H1 (cell line): Measurements from ENCODE around the gene PDZD8. TPM values are rescaled to one million over a fixed set of nuclear protein-coding genes. Genes with fewer than 3 reads are reported as not detected.

Experiments used
- CTCF ChIA-PET: fragments of 300-600 bp; sonication (Branson Sonifier 250); formaldehyde crosslinking; loops from one replicate; lab custom pipeline; 2021; ENCODE audit not compliant: partially characterized antibody; lab: Charles Lee
- POLR2A ChIA-PET: fragments of 300-600 bp; sonication (Branson Sonifier 250); formaldehyde crosslinking; loops from one replicate; lab custom pipeline; 2021; ENCODE audit warnings: inconsistent platforms; ENCODE audit not compliant: partially characterized antibody; lab: Charles Lee
- DNase-seq, 2 experiments: peaks; one replicate each; pipeline versions ENCODE4 v3.0.0 to v3.0.0-alpha.2; 2010 to 2022; ENCODE audit warnings: low spot score in 2 of 2, low read depth in 1 of 2, mixed read lengths in 1 of 2
- FAIRE-seq: peaks from 2 replicates; lab custom pipeline; 2011; peaks lifted over from hg19 to GRCh38; lab: Jason Lieb, UNC
- H2AFZ ChIP-seq: 2 replicates; pipeline ENCODE4 v1.8.1; 2012; ENCODE audit warnings: low read length, inconsistent platforms
- H2AK5ac ChIP-seq: 2 replicates; pipeline ENCODE4 v1.6.1; 2013; ENCODE audit warnings: low read depth, low read length
- H2BK120ac ChIP-seq: replicated peaks from 2 replicates; pipeline ENCODE3; 2013; ENCODE audit warnings: low read depth, low read length, inconsistent platforms
- H2BK12ac ChIP-seq: 2 replicates; pipeline ENCODE4 v1.6.1; 2013; ENCODE audit warnings: low read depth, low read length
- H2BK15ac ChIP-seq: 2 replicates; pipeline ENCODE4 v1.6.1; 2013; ENCODE audit warnings: low read length
- H2BK20ac ChIP-seq: 2 replicates; pipeline ENCODE4 v1.6.1; 2013; ENCODE audit warnings: low read length
- H2BK5ac ChIP-seq: 2 replicates; pipeline ENCODE4 v1.6.1; 2013; ENCODE audit warnings: low read depth, low read length
- H3K14ac ChIP-seq: 2 replicates; pipeline ENCODE4 v1.6.1; 2013; ENCODE audit warnings: inconsistent platforms; ENCODE audit not compliant: insufficient read length
- H3K18ac ChIP-seq: 2 replicates; pipeline ENCODE4 v1.6.1; 2013; ENCODE audit warnings: low read length; ENCODE audit errors: extremely low read depth
- H3K23ac ChIP-seq: 2 replicates; pipeline ENCODE4 v1.6.1; 2013; ENCODE audit warnings: inconsistent platforms; ENCODE audit not compliant: insufficient read length
- H3K23me2 ChIP-seq: 2 replicates; pipeline ENCODE4 v1.6.1; 2013; ENCODE audit warnings: low read depth, low read length
- H3K27ac ChIP-seq: 2 replicates; pipeline ENCODE4 v1.6.1; 2011; ENCODE audit warnings: low read depth, low read length, inconsistent platforms
- H3K27me3 ChIP-seq, 4 experiments: replicated peaks in 1 of 4; 1 replicate in 1 of 4; 2 replicates in 3 of 4; pipeline versions ENCODE4 v1.6.1 to v1.8.1; 2011 to 2013; ENCODE audit warnings: low read length in 3 of 4, mild to moderate bottlenecking in 3 of 4, inconsistent platforms in 2 of 4, mixed read lengths in 2 of 4, moderate library complexity in 1 of 4; ENCODE audit not compliant: control insufficient read depth in 3 of 4, insufficient read depth in 3 of 4; ENCODE audit errors: extremely low read depth in 1 of 4
- H3K36me3 ChIP-seq, 4 experiments: 2 replicates each; pipeline versions ENCODE4 v1.6.1 to v1.8.1; 2011 to 2013; ENCODE audit warnings: mild to moderate bottlenecking in 4 of 4, low read length in 3 of 4, moderate library complexity in 2 of 4, control low read depth in 1 of 4, inconsistent platforms in 1 of 4; ENCODE audit not compliant: insufficient read depth in 4 of 4, control insufficient read depth in 2 of 4
- H3K4ac ChIP-seq: replicated peaks from 2 replicates; pipeline ENCODE3; 2013; ENCODE audit warnings: low read length, low read depth, mixed read lengths, inconsistent platforms; ENCODE audit not compliant: insufficient read length
- H3K4me1 ChIP-seq, 4 experiments: replicated peaks in 1 of 4; 1 replicate in 1 of 4; 2 replicates in 3 of 4; pipeline versions ENCODE4 v1.6.1 to v1.8.1; 2011 to 2013; ENCODE audit warnings: low read length in 3 of 4, inconsistent platforms in 2 of 4, mixed read lengths in 1 of 4; ENCODE audit not compliant: insufficient read depth in 4 of 4, control insufficient read depth in 3 of 4
- H3K4me2 ChIP-seq, 2 experiments: 2 replicates each; pipeline versions ENCODE4 v1.6.1 to v1.8.1; 2011 to 2013; ENCODE audit warnings: low read depth in 2 of 2, low read length in 2 of 2, control low read depth in 1 of 2, inconsistent platforms in 1 of 2, mild to moderate bottlenecking in 1 of 2; ENCODE audit not compliant: insufficient read depth in 1 of 2
- H3K4me3 ChIP-seq, 4 experiments: fragments of 200-600, 300-600 bp in 1 of 4; sonication (generic), shearing (Covaris generic), sonication (Bioruptor Twin) in 1 of 4; 2 replicates each; pipeline versions ENCODE4 v1.5.1 to v1.8.1; 2011 to 2016; ENCODE audit warnings: low read length in 4 of 4, low read depth in 3 of 4, control low read depth in 2 of 4, inconsistent platforms in 2 of 4, mild to moderate bottlenecking in 2 of 4, mixed read lengths in 1 of 4, moderate library complexity in 1 of 4; ENCODE audit not compliant: insufficient read depth in 2 of 4; ENCODE audit errors: extremely low read depth in 1 of 4
- H3K56ac ChIP-seq: replicated peaks from 2 replicates; pipeline ENCODE3; 2013; ENCODE audit warnings: low read depth, mild to moderate bottlenecking, mixed read lengths, low read length, inconsistent platforms; ENCODE audit not compliant: insufficient read length
- H3K79me1 ChIP-seq: 2 replicates; pipeline ENCODE4 v1.6.1; 2013; ENCODE audit warnings: low read depth, low read length, control low read depth
- H3K79me2 ChIP-seq, 2 experiments: 2 replicates each; pipeline versions ENCODE4 v1.6.1 to v1.8.1; 2012 to 2013; ENCODE audit warnings: low read length in 2 of 2, mild to moderate bottlenecking in 2 of 2, inconsistent platforms in 1 of 2; ENCODE audit not compliant: insufficient read depth in 2 of 2, control insufficient read depth in 1 of 2
- H3K9ac ChIP-seq, 4 experiments: replicated peaks in 1 of 4; 1 replicate in 1 of 4; 2 replicates in 3 of 4; pipeline versions ENCODE4 v1.6.1 to v1.8.1; 2011 to 2013; ENCODE audit warnings: low read depth in 3 of 4, low read length in 3 of 4, control low read depth in 2 of 4, mild to moderate bottlenecking in 2 of 4, moderate library complexity in 2 of 4, inconsistent platforms in 1 of 4; ENCODE audit errors: extremely low read depth in 1 of 4
- H3K9me3 ChIP-seq, 2 experiments: 2 replicates each; pipeline versions ENCODE4 v1.6.1 to v1.8.1; 2012 to 2013; ENCODE audit warnings: mild to moderate bottlenecking in 2 of 2, moderate library complexity in 2 of 2, control low read depth in 1 of 2, inconsistent platforms in 1 of 2, low read depth in 1 of 2, low read length in 1 of 2, mixed read lengths in 1 of 2; ENCODE audit not compliant: insufficient read depth in 2 of 2
- H4K20me1 ChIP-seq, 2 experiments: replicated peaks in 1 of 2; 2 replicates each; pipeline versions ENCODE3 to v1.8.1; 2011 to 2013; ENCODE audit warnings: inconsistent platforms in 2 of 2, low read length in 2 of 2, mild to moderate bottlenecking in 1 of 2; ENCODE audit not compliant: insufficient read depth in 2 of 2, control insufficient read depth in 1 of 2
- H4K5ac ChIP-seq: 2 replicates; pipeline ENCODE4 v1.6.1; 2013; ENCODE audit warnings: low read length, low read depth, mixed read lengths, inconsistent platforms; ENCODE audit not compliant: insufficient read length
- H4K8ac ChIP-seq: 2 replicates; pipeline ENCODE4 v1.8.0; 2013; ENCODE audit warnings: mild to moderate bottlenecking, moderate library complexity, low read length, inconsistent platforms; ENCODE audit not compliant: insufficient read depth; ENCODE audit errors: extremely low read depth
- H4K91ac ChIP-seq: replicated peaks from 2 replicates; pipeline ENCODE3; 2013; ENCODE audit warnings: low read length, mixed read lengths, inconsistent platforms; ENCODE audit not compliant: insufficient read length
- CHD2 ChIP-seq: IDR thresholded peaks from 2 replicates; pipeline ENCODE4 v1.6.1; 2012; ENCODE audit warnings: low read length, improper control_type of control experiment
- CTBP2 ChIP-seq: IDR thresholded peaks from 2 replicates; pipeline ENCODE4 v1.7.0; 2011; ENCODE audit warnings: borderline replicate concordance, mild to moderate bottlenecking, moderate library complexity, mixed read lengths, low read length; ENCODE audit not compliant: insufficient read depth, insufficient read length
- NRF1 ChIP-seq: IDR thresholded peaks from 2 replicates; pipeline ENCODE4 v1.6.1; 2011; ENCODE audit warnings: mild to moderate bottlenecking, low read depth, low read length, improper control_type of control experiment
- RAD21 ChIP-seq, 2 experiments: IDR thresholded peaks in 1 of 2; conservative IDR thresholded peaks in 1 of 2; 2 replicates each; pipeline ENCODE4 v1.6.1; 2011; ENCODE audit warnings: low read depth in 2 of 2, low read length in 2 of 2, improper control_type of control experiment in 1 of 2, inconsistent platforms in 1 of 2, mild to moderate bottlenecking in 1 of 2, moderate library complexity in 1 of 2
- SRF ChIP-seq: IDR thresholded peaks from 2 replicates; pipeline ENCODE4 v1.6.1; 2011; ENCODE audit warnings: mild to moderate bottlenecking, low read depth, low read length, moderate library complexity
- TAF1 ChIP-seq: IDR thresholded peaks from 2 replicates; pipeline ENCODE4 v1.6.1; 2011; ENCODE audit warnings: mild to moderate bottlenecking, low read depth, low read length
- polyA plus RNA-seq, 7 experiments: library from polyadenylated mRNA; depleted of rRNA in 3 of 7; stranded (reverse) in 5 of 7; unstranded in 2 of 7; fragments of >200 nt in 5 of 7; fragments of 200-250 nt in 2 of 7; gene quantifications; 1 replicate in 5 of 7; 2 replicates in 1 of 7; 4 replicates in 1 of 7; pipeline versions ENCODE4 v1.2.1 to v1.2.3, GENCODE V29; 2011 to 2013; ENCODE audit warnings: missing spikeins in 2 of 7, mixed read lengths in 2 of 7
- total RNA-seq: library from RNA; stranded (reverse); fragmentation: NEBNext Ultra II Directional; extraction: Animal tissue kit (Norgen Biotek cat#: 25700); gene quantifications from 2 replicates; pipeline ENCODE4 v1.2.1, GENCODE V29; 2021

The PDZD8 gene
- total and polyA plus RNA-seq, 2 of the 8 experiments (the other 6 are each of a cell fraction or from before 2014, with no cell fraction given) = 10.9 to 50.1 TPM

DNA sequence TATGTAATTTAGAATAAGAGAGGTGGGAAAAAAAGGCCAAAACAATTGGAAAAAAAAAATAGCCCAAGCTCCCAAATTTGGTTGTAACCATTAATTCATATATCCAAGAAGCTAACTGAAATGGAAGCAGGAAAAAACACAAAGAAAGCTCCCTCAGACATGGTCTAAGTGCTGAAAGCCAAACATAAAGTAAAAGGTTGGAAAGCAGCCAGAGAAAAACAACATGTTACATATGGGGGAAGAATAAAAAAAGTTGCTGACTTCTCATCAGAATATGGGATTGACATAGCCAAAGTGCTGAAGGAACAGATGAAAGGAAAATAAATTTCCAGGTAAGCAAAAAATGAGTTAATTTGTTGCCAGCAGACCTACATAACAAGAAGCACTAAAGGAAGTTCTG lies 40.3 kb downstream of the PDZD8 start:
- no peak overlapping the region for H4K5ac ChIP-seq
- no peak overlapping the region for H2AK5ac ChIP-seq
- peaks cover 0 to 56% of the 10 kb centered on the region in 2 experiments; a peak in 2 of 4 replicates for H3K79me2 ChIP-seq
- no peak overlapping the region for H2BK5ac ChIP-seq
- no peak overlapping the region for H3K23ac ChIP-seq
- no peak overlapping the region for H3K56ac ChIP-seq
- peak overlapping the region in 1 of 4 experiments; percentile 8; a peak in 1 of 7 replicates for H3K9ac ChIP-seq
- H4K91ac ChIP-seq = no peak overlapping the region
- no peak overlapping the region for H2BK20ac ChIP-seq
- no peak overlapping the region for H2BK12ac ChIP-seq
- no peak overlapping the region for H3K4me2 ChIP-seq
- no peak overlapping the region for H2BK15ac ChIP-seq
- no peak for FAIRE-seq
- CTCF ChIA-PET = interaction anchor here (0.6 to 2.3 kb wide), 2 partner anchors 14 to 1268 kb away, joined by 4 to 8 read pairs; no protein-coding TSS in a partner anchor
- no peaks in the 10 kb centered on the region; a peak in 2 of 7 replicates for H3K4me1 ChIP-seq
- no peak overlapping the region for H3K4me3 ChIP-seq
- H3K18ac ChIP-seq = no peak overlapping the region
- no peaks in the 10 kb centered on the region for H3K9me3 ChIP-seq
- no peak overlapping the region for H2BK120ac ChIP-seq
- H3K36me3 ChIP-seq = no peaks in the 10 kb centered on the region; a peak in 2 of 8 replicates
- no peak overlapping the region for H3K27ac ChIP-seq
- H4K20me1 ChIP-seq = no peaks in the 10 kb centered on the region
- H3K27me3 ChIP-seq = no peaks in the 10 kb centered on the region
- H3K79me1 ChIP-seq = no peaks in the 10 kb centered on the region; the same call in 1 of the 2 replicates
- DNase-seq = no peak
- no peaks in the 10 kb centered on the region for H3K23me2 ChIP-seq
- POLR2A ChIA-PET = interaction anchor here (0.7 kb wide), 1 partner anchor 641 kb away, joined by 3 read pairs; no protein-coding TSS in a partner anchor
- H3K14ac ChIP-seq = no peak overlapping the region
- no peak overlapping the region for H2AFZ ChIP-seq
- TF ChIP-seq RAD21 (IDR thresholded peaks at IDR 0.05 in 1 of 2, conservative IDR thresholded peaks at IDR 0.05 in 1 of 2; ENCODE audit: low read depth in 2 of 2, low read length in 2 of 2) (no peak), TAF1 (no peak), SRF (no peak), CHD2 (no peak), NRF1 (no peak), CTBP2 (no peak)
- TF ChIP-seq, all 59 proteins: peak for 0
- Histone ChIP-seq H3K4ac (no peak overlapping the region), H4K8ac (no peak overlapping the region)
